HL-60 (cell line): ENCODE results near the gene CCNY.

Source experiments
- DNase-seq, 2 experiments: peaks; one replicate each; pipeline ENCODE4 v3.0.0-alpha.2; 2010 to 2020; ENCODE audit warnings: low read depth in 1 of 2, low spot score in 1 of 2
- H3K27ac ChIP-seq: fragments of 250-450 bp; sonication (Bioruptor Pico); replicated peaks from 2 replicates; pipeline ENCODE4 v1.5.1; 2020; ENCODE audit warnings: mild to moderate bottlenecking, moderate library complexity
- H3K27me3 ChIP-seq: fragments of 250-450 bp; sonication (Bioruptor Pico); 2 replicates; pipeline ENCODE4 v1.5.1; 2021; ENCODE audit warnings: mild to moderate bottlenecking, moderate library complexity; ENCODE audit not compliant: insufficient read depth, poor library complexity, severe bottlenecking
- H3K4me3 ChIP-seq: replicated peaks from 2 replicates; pipeline ENCODE4 v1.5.1; 2011; ENCODE audit warnings: mild to moderate bottlenecking, control low read depth, low read length; ENCODE audit not compliant: insufficient read depth
- CTCF ChIP-seq: IDR thresholded peaks from one replicate; pipeline ENCODE4 v1.5.1; 2011; ENCODE audit warnings: low read length, control low read depth, inconsistent platforms; ENCODE audit not compliant: insufficient read depth
- GABPA ChIP-seq: IDR thresholded peaks from 2 replicates; pipeline ENCODE4 v1.6.1; 2012; ENCODE audit warnings: low read depth
- POLR2AphosphoS5 ChIP-seq: IDR thresholded peaks from 2 replicates; pipeline ENCODE4 v1.6.1; 2012; ENCODE audit warnings: low read depth
- SPI1 ChIP-seq: IDR thresholded peaks from 2 replicates; pipeline ENCODE4 v1.6.1; 2012; ENCODE audit warnings: low read depth, mild to moderate bottlenecking, borderline replicate concordance
- TF ChIP-seq, protein P1 (sequence below): IDR thresholded peaks from 2 replicates; pipeline ENCODE4 v1.6.1; 2012; ENCODE audit warnings: low read depth; ENCODE audit not compliant: insufficient replicate concordance

The CCNY gene

DNA sequence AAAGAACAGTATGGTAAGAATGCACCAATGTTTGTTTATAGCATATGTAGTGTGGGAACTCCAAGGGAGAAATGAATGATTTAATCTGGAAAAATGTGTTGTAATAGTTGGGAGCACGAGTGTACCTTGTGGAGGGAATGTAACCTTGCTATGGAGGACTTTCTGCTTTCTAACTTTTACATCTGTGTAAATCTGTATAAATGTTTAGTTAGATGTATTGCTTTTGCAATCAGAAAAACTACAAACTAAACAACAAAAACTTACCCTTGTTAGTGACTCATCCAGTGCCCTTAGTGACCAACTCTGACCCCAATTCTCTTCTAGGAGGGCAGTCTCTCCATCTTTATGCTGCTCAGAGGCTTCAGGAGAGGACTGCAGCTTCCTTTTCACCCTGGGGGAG, 89.3 kb downstream of the CCNY start:
- Histone ChIP-seq H3K27me3 (no peaks in the 10 kb centered on the region), H3K4me3 (no peak overlapping the region), H3K27ac (no peak overlapping the region)
- DNase-seq = no peak
- TF ChIP-seq, protein P1, sequence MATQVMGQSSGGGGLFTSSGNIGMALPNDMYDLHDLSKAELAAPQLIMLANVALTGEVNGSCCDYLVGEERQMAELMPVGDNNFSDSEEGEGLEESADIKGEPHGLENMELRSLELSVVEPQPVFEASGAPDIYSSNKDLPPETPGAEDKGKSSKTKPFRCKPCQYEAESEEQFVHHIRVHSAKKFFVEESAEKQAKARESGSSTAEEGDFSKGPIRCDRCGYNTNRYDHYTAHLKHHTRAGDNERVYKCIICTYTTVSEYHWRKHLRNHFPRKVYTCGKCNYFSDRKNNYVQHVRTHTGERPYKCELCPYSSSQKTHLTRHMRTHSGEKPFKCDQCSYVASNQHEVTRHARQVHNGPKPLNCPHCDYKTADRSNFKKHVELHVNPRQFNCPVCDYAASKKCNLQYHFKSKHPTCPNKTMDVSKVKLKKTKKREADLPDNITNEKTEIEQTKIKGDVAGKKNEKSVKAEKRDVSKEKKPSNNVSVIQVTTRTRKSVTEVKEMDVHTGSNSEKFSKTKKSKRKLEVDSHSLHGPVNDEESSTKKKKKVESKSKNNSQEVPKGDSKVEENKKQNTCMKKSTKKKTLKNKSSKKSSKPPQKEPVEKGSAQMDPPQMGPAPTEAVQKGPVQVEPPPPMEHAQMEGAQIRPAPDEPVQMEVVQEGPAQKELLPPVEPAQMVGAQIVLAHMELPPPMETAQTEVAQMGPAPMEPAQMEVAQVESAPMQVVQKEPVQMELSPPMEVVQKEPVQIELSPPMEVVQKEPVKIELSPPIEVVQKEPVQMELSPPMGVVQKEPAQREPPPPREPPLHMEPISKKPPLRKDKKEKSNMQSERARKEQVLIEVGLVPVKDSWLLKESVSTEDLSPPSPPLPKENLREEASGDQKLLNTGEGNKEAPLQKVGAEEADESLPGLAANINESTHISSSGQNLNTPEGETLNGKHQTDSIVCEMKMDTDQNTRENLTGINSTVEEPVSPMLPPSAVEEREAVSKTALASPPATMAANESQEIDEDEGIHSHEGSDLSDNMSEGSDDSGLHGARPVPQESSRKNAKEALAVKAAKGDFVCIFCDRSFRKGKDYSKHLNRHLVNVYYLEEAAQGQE = no peak
- TF ChIP-seq CTCF (no peak), GABPA (no peak), SPI1 (no peak), POLR2AphosphoS5 (no peak)

DNA sequence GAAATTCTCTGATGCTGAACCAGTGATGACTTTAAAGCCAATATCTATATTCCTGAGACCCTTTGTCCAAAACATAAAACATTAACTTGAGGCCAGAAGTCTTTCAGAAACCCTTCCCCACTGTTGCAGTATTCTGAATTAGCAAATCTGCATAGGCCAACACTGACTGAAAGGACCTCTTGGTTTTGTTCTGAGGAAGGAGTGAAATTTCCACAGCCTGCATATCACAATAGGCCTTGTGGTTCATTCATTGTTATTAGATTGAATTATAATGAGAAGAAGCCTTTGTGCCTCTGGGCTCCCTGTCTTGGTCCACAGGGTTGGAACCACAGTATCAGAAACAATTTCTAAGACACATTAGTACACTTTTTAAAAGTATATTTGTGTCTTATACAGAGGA, 90.3 kb downstream of the CCNY start:
- DNase-seq = no peak
- Histone ChIP-seq H3K27ac (no peak overlapping the region), H3K27me3 (no peaks in the 10 kb centered on the region), H3K4me3 (no peak overlapping the region)
- TF ChIP-seq, protein P1 = no peak
- TF ChIP-seq CTCF (no peak), SPI1 (no peak), GABPA (no peak), POLR2AphosphoS5 (no peak)

- no peaks in the 10 kb centered on the region for H3K27me3 ChIP-seq
- DNase-seq = no peak
- no peak overlapping the region for H3K27ac ChIP-seq
- no peak overlapping the region for H3K4me3 ChIP-seq
- TF ChIP-seq, protein P1 = no peak
- TF ChIP-seq POLR2AphosphoS5 (no peak), GABPA (no peak), SPI1 (no peak), CTCF (no peak)
Observed at GRCh38 chr10:35427543-35427942, 91.2 kb downstream of the CCNY start.
